WTC11 (cell line): Measurements from ENCODE around the gene ZFAND3. TPM values are rescaled to one million over a fixed set of nuclear protein-coding genes. Genes with fewer than 3 reads are reported as not detected.

Experiments used
- ATAC-seq: fragments of 200-7000 bp; cut with Tn5 transposase; 2 replicates; pipeline ENCODE4 v1.10.0; 2021; ENCODE audit warnings: mild to moderate bottlenecking, moderate library complexity
- CTCF ChIA-PET: fragments of 300-600 bp; sonication (Branson Sonifier 250); formaldehyde crosslinking; loops from one replicate; lab custom pipeline; 2021; ENCODE audit warnings: antibody characterized with exemption; lab: Charles Lee
- POLR2A ChIA-PET: fragments of 350-600 bp; sonication (Branson Sonifier 250); formaldehyde crosslinking; loops from one replicate; lab custom pipeline; 2021; ENCODE audit warnings: antibody characterized with exemption; lab: Charles Lee
- DNase-seq: peaks from one replicate; pipeline ENCODE4 v3.0.0; 2021; ENCODE audit warnings: low spot score
- H3K27ac Mint-ChIP-seq: 2 replicates; pipeline ENCODE4 v1.8.0; 2021; ENCODE audit warnings: mixed read lengths
- H3K27me3 Mint-ChIP-seq: 2 replicates; pipeline ENCODE4 v1.8.0; 2021; ENCODE audit warnings: low read depth, mild to moderate bottlenecking, moderate library complexity, mixed read lengths
- H3K36me3 Mint-ChIP-seq: 2 replicates; pipeline ENCODE4 v1.8.0; 2021; ENCODE audit warnings: mixed read lengths
- H3K4me1 Mint-ChIP-seq: 2 replicates; pipeline ENCODE4 v1.8.0; 2022; ENCODE audit warnings: mixed read lengths
- H3K4me3 Mint-ChIP-seq: 2 replicates; pipeline ENCODE4 v1.8.0; 2021; ENCODE audit warnings: mild to moderate bottlenecking, moderate library complexity, mixed read lengths
- H3K9me3 Mint-ChIP-seq: 2 replicates; pipeline ENCODE4 v1.8.0; 2021; ENCODE audit warnings: mixed read lengths
- AFF4 ChIP-seq: sonication (generic); formaldehyde crosslinking; IDR thresholded peaks from 2 replicates; pipeline ENCODE4 v1.8.1; 2023; ENCODE audit warnings: mild to moderate bottlenecking, missing genetic modification reagents, borderline replicate concordance
- ATF3 ChIP-seq: sonication (generic); formaldehyde crosslinking; conservative IDR thresholded peaks from 2 replicates; pipeline ENCODE4 v1.8.1; 2022; ENCODE audit warnings: mild to moderate bottlenecking, missing genetic modification reagents
- CDX4 ChIP-seq: fragments of 250-450 bp; sonication (Bioruptor Pico); IDR thresholded peaks from 2 replicates; pipeline ENCODE4 v1.9.0; 2021; ENCODE audit warnings: moderate library complexity, mild to moderate bottlenecking, inconsistent platforms, borderline replicate concordance
- E2F4 ChIP-seq: sonication (generic); formaldehyde crosslinking; IDR thresholded peaks from 2 replicates; pipeline ENCODE4 v1.8.1; 2022; ENCODE audit warnings: low read depth, mild to moderate bottlenecking, moderate library complexity, missing genetic modification reagents, borderline replicate concordance
- FOXP1 ChIP-seq: sonication (generic); formaldehyde crosslinking; IDR thresholded peaks from 2 replicates; pipeline ENCODE4 v1.8.0; 2022; ENCODE audit warnings: missing genetic modification reagents, mild to moderate bottlenecking, moderate library complexity, borderline replicate concordance
- GRHL2 ChIP-seq: fragments of 250-450 bp; sonication (Bioruptor Pico); IDR thresholded peaks from 2 replicates; pipeline ENCODE4 v1.8.0; 2022; ENCODE audit warnings: mild to moderate bottlenecking, moderate library complexity; ENCODE audit not compliant: insufficient replicate concordance, severe bottlenecking
- IRF2 ChIP-seq: sonication (generic); formaldehyde crosslinking; IDR thresholded peaks from 2 replicates; pipeline ENCODE4 v1.8.0; 2022; ENCODE audit warnings: low read depth, missing genetic modification reagents, borderline replicate concordance
- KAT7 ChIP-seq: sonication (generic); formaldehyde crosslinking; IDR thresholded peaks from 2 replicates; pipeline ENCODE4 v1.8.1; 2023; ENCODE audit warnings: missing genetic modification reagents, mild to moderate bottlenecking, borderline replicate concordance
- NR1H2 ChIP-seq: sonication (generic); formaldehyde crosslinking; IDR thresholded peaks from 2 replicates; pipeline ENCODE4 v1.9.0; 2021; ENCODE audit warnings: mild to moderate bottlenecking, moderate library complexity, missing genetic modification reagents
- OVOL2 ChIP-seq: fragments of 250-450 bp; sonication (Bioruptor Pico); IDR thresholded peaks from 2 replicates; pipeline ENCODE4 v1.9.0; 2021; ENCODE audit warnings: mild to moderate bottlenecking, borderline replicate concordance
- TEAD1 ChIP-seq: sonication (generic); formaldehyde crosslinking; IDR thresholded peaks from 2 replicates; pipeline ENCODE4 v1.8.0; 2022; ENCODE audit warnings: mild to moderate bottlenecking, missing genetic modification reagents
- ZSCAN18 ChIP-seq: fragments of 250-450 bp; sonication (Bioruptor Pico); IDR thresholded peaks from 2 replicates; pipeline ENCODE4 v2.1.2; 2022; ENCODE audit warnings: mild to moderate bottlenecking, moderate library complexity
- total RNA-seq: library from RNA; stranded (reverse); gene quantifications from 3 replicates; pipeline ENCODE4 v1.2.3, GENCODE V29; 2021

Gene ZFAND3
- total RNA-seq, 1 experiment from 2014 or later, result 50.3 TPM

GRCh38 chr6:38152620-38153019 is 333.1 kb downstream of the ZFAND3 start (continued):
- no peak for TF ChIP-seq AFF4 (CRISPR knock-in tag)
- TF ChIP-seq, all 79 proteins: peak for 0

- no peak overlapping the region for H3K4me3 Mint-ChIP-seq
- H3K27me3 Mint-ChIP-seq, result no peaks in the 10 kb centered on the region
- H3K4me1 Mint-ChIP-seq, result peaks cover 19% of the 10 kb centered on the region
- H3K9me3 Mint-ChIP-seq, result no peaks in the 10 kb centered on the region
- ATAC-seq, result no peak
- peak; percentile 10 for DNase-seq
- H3K36me3 Mint-ChIP-seq, result no peaks in the 10 kb centered on the region
- POLR2A ChIA-PET, result no interaction called here
- TF ChIP-seq ATF3 (CRISPR knock-in tag), result no peak
- TF ChIP-seq E2F4, result no peak
- TF ChIP-seq KAT7 (CRISPR knock-in tag), result no peak
- no peak for TF ChIP-seq GRHL2
- TF ChIP-seq IRF2 (CRISPR knock-in tag), result no peak
- TF ChIP-seq FOXP1, result no peak
- TF ChIP-seq CDX4 (CRISPR knock-in tag), result no peak
- TF ChIP-seq TEAD1, result no peak
- no peak for TF ChIP-seq NR1H2 (CRISPR knock-in tag)
- TF ChIP-seq ZSCAN18 (CRISPR knock-in tag), result no peak
- no peak for TF ChIP-seq AFF4 (CRISPR knock-in tag)
- TF ChIP-seq OVOL2 (CRISPR knock-in tag), result no peak
- CTCF ChIA-PET, result interaction anchor here (0.6 to 1.0 kb wide), 3 partner anchors 15 to 417 kb away, joined by 3 to 5 read pairs (median 3); no protein-coding TSS in a partner anchor
- no peak overlapping the region for H3K27ac Mint-ChIP-seq
Observed at GRCh38 chr6:38153076-38153797, 333.7 kb downstream of the ZFAND3 start.
